Rectal smooth muscle tissue (tissue), 1 donor: ENCODE results near the gene ZNF43.
"Not testable (repeated sequence)": the region's sequence is repeated elsewhere in the genome, so short reads cannot be mapped to it uniquely, and the experiment has no call there.

Experiments used
- H3K27ac ChIP-seq: one replicate; pipeline ENCODE4 v1.7.0; 2013; ENCODE audit warnings: low read depth, low read length, inconsistent platforms
- H3K27me3 ChIP-seq: one replicate; pipeline ENCODE4 v1.7.0; 2013; ENCODE audit warnings: low read length; ENCODE audit not compliant: control insufficient read depth, insufficient read depth
- H3K36me3 ChIP-seq: one replicate; pipeline ENCODE4 v1.7.0; 2013; ENCODE audit warnings: low read length; ENCODE audit not compliant: control insufficient read depth, insufficient read depth
- H3K4me1 ChIP-seq: one replicate; pipeline ENCODE4 v1.7.0; 2013; ENCODE audit warnings: low read length; ENCODE audit not compliant: control insufficient read depth, insufficient read depth
- H3K4me3 ChIP-seq: one replicate; pipeline ENCODE4 v1.7.0; 2013; ENCODE audit warnings: low read length
- H3K9ac ChIP-seq: one replicate; pipeline ENCODE4 v1.7.0; 2013; ENCODE audit warnings: low read length

The ZNF43 gene

GRCh38 chr19:21775792-21776191 is 60.2 kb downstream of the ZNF43 start:
- H3K27ac ChIP-seq, H3K36me3 ChIP-seq, H3K4me3 ChIP-seq, H3K27me3 ChIP-seq, H3K4me1 ChIP-seq, H3K9ac ChIP-seq: not testable (repeated sequence)

- Histone ChIP-seq H3K9ac (peak within 1 kb of the TSS; percentile 91), H3K4me3 (peak within 1 kb of the TSS; percentile 91), H3K4me1 (no peaks in the 10 kb centered on the region), H3K27me3 (no peaks in the 10 kb centered on the region), H3K36me3 (no peaks in the 10 kb centered on the region), H3K27ac (peak within 1 kb of the TSS; percentile 92)
Measured at GRCh38 chr19:21767065-21767800, 68.7 kb downstream of the ZNF43 start, which contains the start of gene ZNF100. ZNF100 (minus strand) TSS chr19:21767579; CDS start chr19:21767429, 150 bp downstream.

- H3K4me3 ChIP-seq, result peak overlapping the region; percentile 91
- H3K27ac ChIP-seq, result peak overlapping the region; percentile 92
- not testable (repeated sequence) for H3K36me3 ChIP-seq, H3K4me1 ChIP-seq, H3K27me3 ChIP-seq
- H3K9ac ChIP-seq, result peak overlapping the region; percentile 91
Measured at GRCh38 chr19:21766705-21767064, 69.3 kb downstream of the ZNF43 start.

GRCh38 chr19:21765151-21765550 is 70.8 kb downstream of the ZNF43 start:
- no peaks in the 10 kb centered on the region for H3K27me3 ChIP-seq
- H3K27ac ChIP-seq, result no peak overlapping the region
- no peak overlapping the region for H3K4me3 ChIP-seq
- H3K9ac ChIP-seq, result no peak overlapping the region
- H3K36me3 ChIP-seq, result peaks cover 3% of the 10 kb centered on the region
- H3K4me1 ChIP-seq, result no peaks in the 10 kb centered on the region

- H3K36me3 ChIP-seq, result peaks cover 11% of the 10 kb centered on the region
Measured at GRCh38 chr19:21761547-21761946, 74.4 kb downstream of the ZNF43 start.

GRCh38 chr19:21758296-21758695 is 77.7 kb downstream of the ZNF43 start:
- Histone ChIP-seq H3K27ac (no peak overlapping the region), H3K4me3 (no peak overlapping the region), H3K36me3 (peaks cover 11% of the 10 kb centered on the region), H3K27me3 (no peaks in the 10 kb centered on the region), H3K9ac (no peak overlapping the region), H3K4me1 (no peaks in the 10 kb centered on the region)

More at GRCh38 chr19:21761547-21761946, 74.4 kb downstream of the ZNF43 start:
- H3K27me3 ChIP-seq, H3K27ac ChIP-seq, H3K4me3 ChIP-seq, H3K9ac ChIP-seq, H3K4me1 ChIP-seq: not testable (repeated sequence)

GRCh38 chr19:21755555-21755954 is 80.4 kb downstream of the ZNF43 start:
- not testable (repeated sequence) for H3K27me3 ChIP-seq, H3K27ac ChIP-seq, H3K4me1 ChIP-seq, H3K4me3 ChIP-seq, H3K9ac ChIP-seq
- H3K36me3 ChIP-seq, result peaks cover 10% of the 10 kb centered on the region
